ENCODE measurements around the gene EEF2KMT.

Gene EEF2KMT

GRCh38 chr16:5065326-5065725 lies 32.3 kb downstream of the EEF2KMT start:
- H3K4me3 ChIP-seq (ENCODE audit: low read depth in 1 of 2, low read length in 2 of 2) = peak overlapping the region in 1 of 2 donors; percentile 17
- no peak overlapping the region for H3K27ac ChIP-seq (ENCODE audit: low read length)
- H3K27me3 ChIP-seq (ENCODE audit: low read depth, low read length) = no peaks in the 10 kb centered on the region
- no peaks in the 10 kb centered on the region for H3K9me3 ChIP-seq (ENCODE audit: control insufficient read depth in 1 of 2, low read length in 2 of 2)
- no peaks in the 10 kb centered on the region for H3K4me1 ChIP-seq (ENCODE audit: control insufficient read depth in 1 of 2, insufficient read depth in 2 of 2, low read length in 2 of 2)
- no peaks in the 10 kb centered on the region for H3K36me3 ChIP-seq (ENCODE audit: control insufficient read depth in 1 of 2, insufficient read depth in 2 of 2, low read length in 2 of 2)

- Histone ChIP-seq H3K27me3 (ENCODE audit: low read depth, low read length) (no peaks in the 10 kb centered on the region), H3K4me3 (ENCODE audit: low read depth in 1 of 2, low read length in 2 of 2) (peak overlapping the region in 1 of 2 donors; percentile 17), H3K36me3 (ENCODE audit: control insufficient read depth in 1 of 2, insufficient read depth in 2 of 2, low read length in 2 of 2) (no peaks in the 10 kb centered on the region), H3K4me1 (ENCODE audit: control insufficient read depth in 1 of 2, insufficient read depth in 2 of 2, low read length in 2 of 2) (no peaks in the 10 kb centered on the region), H3K27ac (ENCODE audit: low read length) (no peak overlapping the region), H3K9me3 (ENCODE audit: control insufficient read depth in 1 of 2, low read length in 2 of 2) (no peaks in the 10 kb centered on the region)
Observed at GRCh38 chr16:5064915-5065314, 32.7 kb downstream of the EEF2KMT start.

GRCh38 chr16:5062790-5063765 lies 34.5 kb downstream of the EEF2KMT start:
- Histone ChIP-seq H3K27me3 (ENCODE audit: low read depth, low read length) (no peaks in the 10 kb centered on the region), H3K4me3 (ENCODE audit: low read depth in 1 of 2, low read length in 2 of 2) (no peak overlapping the region), H3K36me3 (ENCODE audit: control insufficient read depth in 1 of 2, insufficient read depth in 2 of 2, low read length in 2 of 2) (no peaks in the 10 kb centered on the region), H3K9me3 (ENCODE audit: control insufficient read depth in 1 of 2, low read length in 2 of 2) (no peaks in the 10 kb centered on the region), H3K27ac (ENCODE audit: low read length) (no peak overlapping the region), H3K4me1 (ENCODE audit: control insufficient read depth in 1 of 2, insufficient read depth in 2 of 2, low read length in 2 of 2) (no peaks in the 10 kb centered on the region)

- H3K27ac ChIP-seq (ENCODE audit: low read length) = no peak overlapping the region
- no peaks in the 10 kb centered on the region for H3K4me1 ChIP-seq (ENCODE audit: control insufficient read depth in 1 of 2, insufficient read depth in 2 of 2, low read length in 2 of 2)
- H3K9me3 ChIP-seq (ENCODE audit: control insufficient read depth in 1 of 2, low read length in 2 of 2) = no peaks in the 10 kb centered on the region
Observed at GRCh38 chr16:5062051-5062450, 35.5 kb downstream of the EEF2KMT start.

GRCh38 chr16:5060073-5060641 lies 37.4 kb downstream of the EEF2KMT start:
- Histone ChIP-seq H3K4me3 (ENCODE audit: low read depth in 1 of 2, low read length in 2 of 2) (no peak overlapping the region), H3K9me3 (ENCODE audit: control insufficient read depth in 1 of 2, low read length in 2 of 2) (no peaks in the 10 kb centered on the region), H3K36me3 (ENCODE audit: control insufficient read depth in 1 of 2, insufficient read depth in 2 of 2, low read length in 2 of 2) (no peaks in the 10 kb centered on the region), H3K4me1 (ENCODE audit: control insufficient read depth in 1 of 2, insufficient read depth in 2 of 2, low read length in 2 of 2) (no peaks in the 10 kb centered on the region), H3K27me3 (ENCODE audit: low read depth, low read length) (no peaks in the 10 kb centered on the region), H3K27ac (ENCODE audit: low read length) (no peak overlapping the region)

More at GRCh38 chr16:5062051-5062450, 35.5 kb downstream of the EEF2KMT start:
- Histone ChIP-seq H3K36me3 (ENCODE audit: control insufficient read depth in 1 of 2, insufficient read depth in 2 of 2, low read length in 2 of 2) (no peaks in the 10 kb centered on the region), H3K27me3 (ENCODE audit: low read depth, low read length) (no peaks in the 10 kb centered on the region), H3K4me3 (ENCODE audit: low read depth in 1 of 2, low read length in 2 of 2) (no peak overlapping the region)

GRCh38 chr16:5059386-5060072 lies 38.1 kb downstream of the EEF2KMT start:
- H3K27ac ChIP-seq (ENCODE audit: low read length) = no peak overlapping the region
- H3K4me1 ChIP-seq (ENCODE audit: control insufficient read depth in 1 of 2, insufficient read depth in 2 of 2, low read length in 2 of 2) = no peaks in the 10 kb centered on the region
- no peaks in the 10 kb centered on the region for H3K9me3 ChIP-seq (ENCODE audit: control insufficient read depth in 1 of 2, low read length in 2 of 2)
- no peaks in the 10 kb centered on the region for H3K36me3 ChIP-seq (ENCODE audit: control insufficient read depth in 1 of 2, insufficient read depth in 2 of 2, low read length in 2 of 2)
- H3K4me3 ChIP-seq (ENCODE audit: low read depth in 1 of 2, low read length in 2 of 2) = no peak overlapping the region
- H3K27me3 ChIP-seq (ENCODE audit: low read depth, low read length) = no peaks in the 10 kb centered on the region

- H3K27me3 ChIP-seq (ENCODE audit: low read depth, low read length) = no peaks in the 10 kb centered on the region
- H3K4me3 ChIP-seq (ENCODE audit: low read depth in 1 of 2, low read length in 2 of 2) = no peak overlapping the region
- H3K9me3 ChIP-seq (ENCODE audit: control insufficient read depth in 1 of 2, low read length in 2 of 2) = no peaks in the 10 kb centered on the region
- H3K27ac ChIP-seq (ENCODE audit: low read length) = no peak overlapping the region
- H3K4me1 ChIP-seq (ENCODE audit: control insufficient read depth in 1 of 2, insufficient read depth in 2 of 2, low read length in 2 of 2) = no peaks in the 10 kb centered on the region
- H3K36me3 ChIP-seq (ENCODE audit: control insufficient read depth in 1 of 2, insufficient read depth in 2 of 2, low read length in 2 of 2) = no peaks in the 10 kb centered on the region
Observed at GRCh38 chr16:5058476-5058875, 39.1 kb downstream of the EEF2KMT start.

GRCh38 chr16:5056352-5056751 lies 41.2 kb downstream of the EEF2KMT start:
- no peak overlapping the region for H3K27ac ChIP-seq (ENCODE audit: low read length)
- no peaks in the 10 kb centered on the region for H3K27me3 ChIP-seq (ENCODE audit: low read depth, low read length)
- no peaks in the 10 kb centered on the region for H3K36me3 ChIP-seq (ENCODE audit: control insufficient read depth in 1 of 2, insufficient read depth in 2 of 2, low read length in 2 of 2)
- H3K4me1 ChIP-seq (ENCODE audit: control insufficient read depth in 1 of 2, insufficient read depth in 2 of 2, low read length in 2 of 2) = no peaks in the 10 kb centered on the region
- no peak overlapping the region for H3K4me3 ChIP-seq (ENCODE audit: low read depth in 1 of 2, low read length in 2 of 2)
- H3K9me3 ChIP-seq (ENCODE audit: control insufficient read depth in 1 of 2, low read length in 2 of 2) = no peaks in the 10 kb centered on the region

- no peaks in the 10 kb centered on the region for H3K9me3 ChIP-seq (ENCODE audit: control insufficient read depth in 1 of 2, low read length in 2 of 2)
- no peaks in the 10 kb centered on the region for H3K4me1 ChIP-seq (ENCODE audit: control insufficient read depth in 1 of 2, insufficient read depth in 2 of 2, low read length in 2 of 2)
- no peak overlapping the region for H3K27ac ChIP-seq (ENCODE audit: low read length)
- H3K27me3 ChIP-seq (ENCODE audit: low read depth, low read length) = no peaks in the 10 kb centered on the region
- H3K36me3 ChIP-seq (ENCODE audit: control insufficient read depth in 1 of 2, insufficient read depth in 2 of 2, low read length in 2 of 2) = no peaks in the 10 kb centered on the region
- no peak overlapping the region for H3K4me3 ChIP-seq (ENCODE audit: low read depth in 1 of 2, low read length in 2 of 2)
Observed at GRCh38 chr16:5054876-5055865, 42.4 kb downstream of the EEF2KMT start.

- H3K4me1 ChIP-seq (ENCODE audit: control insufficient read depth in 1 of 2, insufficient read depth in 2 of 2, low read length in 2 of 2) = no peaks in the 10 kb centered on the region
- H3K4me3 ChIP-seq (ENCODE audit: low read depth in 1 of 2, low read length in 2 of 2) = no peak overlapping the region
- no peaks in the 10 kb centered on the region for H3K36me3 ChIP-seq (ENCODE audit: control insufficient read depth in 1 of 2, insufficient read depth in 2 of 2, low read length in 2 of 2)
- no peak overlapping the region for H3K27ac ChIP-seq (ENCODE audit: low read length)
- no peaks in the 10 kb centered on the region for H3K9me3 ChIP-seq (ENCODE audit: control insufficient read depth in 1 of 2, low read length in 2 of 2)
- no peaks in the 10 kb centered on the region for H3K27me3 ChIP-seq (ENCODE audit: low read depth, low read length)
Observed at GRCh38 chr16:5046914-5047313, 50.7 kb downstream of the EEF2KMT start.

Measured in muscle layer of duodenum (tissue), 2 donors.